Esophagus (tissue), 2 donors: ENCODE results near the gene SYT13. TPM values are rescaled to one million over a fixed set of nuclear protein-coding genes. Genes with fewer than 3 reads are reported as not detected.

Experiments used
- H3K27ac ChIP-seq, 2 donors: one replicate each; pipeline ENCODE4 v1.5.1; 2013; ENCODE audit warnings: low read depth in 2 of 2, mild to moderate bottlenecking in 2 of 2, inconsistent platforms in 1 of 2, low read length in 1 of 2, moderate library complexity in 1 of 2
- H3K27me3 ChIP-seq, 2 donors: one replicate each; pipeline ENCODE4 v1.6.1; 2013; ENCODE audit warnings: low read length in 2 of 2, control low read depth in 1 of 2, mild to moderate bottlenecking in 1 of 2; ENCODE audit not compliant: insufficient read depth in 2 of 2, control insufficient read depth in 1 of 2
- H3K36me3 ChIP-seq, 2 donors: one replicate each; pipeline ENCODE4 v1.6.1; 2013; ENCODE audit warnings: low read length in 1 of 2; ENCODE audit not compliant: control insufficient read depth in 2 of 2, insufficient read depth in 2 of 2
- H3K4me1 ChIP-seq, 2 donors: one replicate each; pipeline ENCODE4 v1.6.1; 2013; ENCODE audit warnings: low read length in 1 of 2; ENCODE audit not compliant: control insufficient read depth in 2 of 2, insufficient read depth in 2 of 2
- H3K4me3 ChIP-seq, 2 donors: one replicate each; pipeline ENCODE4 v1.5.1; 2013; ENCODE audit warnings: low read length in 2 of 2, mild to moderate bottlenecking in 2 of 2, low read depth in 1 of 2, moderate library complexity in 1 of 2
- H3K9me3 ChIP-seq, 2 donors: one replicate each; pipeline ENCODE4 v1.6.1; 2013; ENCODE audit warnings: mild to moderate bottlenecking in 2 of 2, low read depth in 1 of 2, low read length in 1 of 2, moderate library complexity in 1 of 2; ENCODE audit not compliant: control insufficient read depth in 2 of 2, insufficient read depth in 1 of 2
- WGBS, 2 donors: extraction: QIAGEN DNeasy Blood & Tissue Kit; methylation state at CpG; one replicate each; pipeline ENCODE4 v1.1.7; 2013; 5-methylcytosine and 5-hydroxymethylcytosine counted together
- polyA plus RNA-seq, 2 donors: library from polyadenylated mRNA; stranded (reverse); fragments of 200-250 nt; gene quantifications; one replicate each; pipeline ENCODE4 v1.2.3, GENCODE V29; 2013
- donor health status: healthy with polysubstance abuse.
- donor health status: Bipolar disorder and iron deficiency.

The SYT13 gene
- polyA plus RNA-seq, 2 donors, result 0.02 TPM

DNA sequence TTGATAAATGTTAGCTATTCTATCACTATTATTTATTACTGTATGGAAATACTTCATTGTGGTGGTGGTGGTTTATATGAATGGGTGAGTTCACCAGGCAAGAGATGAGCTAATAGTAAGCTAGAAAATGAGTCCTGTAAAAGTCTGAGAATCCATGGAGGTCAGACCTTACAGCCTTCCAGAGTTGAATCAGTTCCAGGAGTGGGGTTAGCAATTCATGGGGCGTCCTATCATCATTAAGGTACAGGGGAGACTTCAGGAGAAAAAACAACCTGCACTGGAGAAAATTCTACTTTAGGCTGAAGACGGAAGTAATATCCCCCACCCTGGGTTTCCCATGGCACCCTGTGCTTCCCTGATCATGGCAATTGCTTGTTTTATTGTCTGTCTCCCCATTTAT, 6.5 kb downstream of the SYT13 start:
- no peaks in the 10 kb centered on the region for H3K36me3 ChIP-seq
- H3K4me3 ChIP-seq, result no peak overlapping the region
- WGBS, 2 donors, result 95 to 100% methylated on average over 2 of the region's 2 CpGs
- no peak overlapping the region for H3K27ac ChIP-seq
- H3K4me1 ChIP-seq, result no peaks in the 10 kb centered on the region
- H3K9me3 ChIP-seq, result no peaks in the 10 kb centered on the region
- H3K27me3 ChIP-seq, result no peaks in the 10 kb centered on the region

DNA sequence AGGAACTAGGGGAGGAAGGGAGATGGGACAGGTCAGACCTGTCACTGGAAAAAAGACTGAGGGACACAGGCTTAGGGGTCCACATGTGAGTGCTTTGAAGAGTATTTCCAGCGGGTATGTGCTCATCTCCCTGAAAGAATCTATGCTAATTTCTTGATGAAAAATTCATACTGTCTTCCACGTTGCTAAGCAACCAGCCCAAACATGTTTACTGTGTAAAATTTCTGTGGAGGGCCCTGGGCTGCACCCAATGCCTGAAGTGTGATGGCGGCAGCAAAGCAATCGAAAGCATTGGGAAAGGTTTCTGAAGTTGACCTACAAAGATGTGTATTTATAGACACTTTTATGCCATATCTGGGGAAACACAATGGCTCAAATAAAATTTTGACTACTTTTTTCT, 7.4 kb downstream of the SYT13 start:
- no peak overlapping the region for H3K27ac ChIP-seq
- WGBS, 2 donors, result 82 to 87% methylated on average over 4 of the region's 4 CpGs
- no peaks in the 10 kb centered on the region for H3K27me3 ChIP-seq

DNA sequence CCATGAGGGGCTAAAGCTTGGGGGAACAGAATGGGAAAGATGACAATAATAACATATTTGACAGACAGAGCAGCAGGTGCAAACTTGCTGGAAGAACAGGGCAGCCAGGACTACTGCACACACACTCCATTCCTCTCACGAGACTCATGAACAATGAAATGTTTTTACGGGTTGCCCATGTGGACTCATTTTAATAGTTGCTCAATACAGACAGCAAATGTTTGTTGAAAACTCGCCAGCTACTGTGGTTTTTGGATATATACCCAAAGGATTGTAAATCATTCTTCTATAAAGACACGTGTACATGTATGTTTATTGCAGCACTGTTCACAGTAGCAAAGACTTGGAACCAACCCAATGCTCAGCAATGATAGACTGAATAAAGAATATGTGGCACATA, 10.3 kb downstream of the SYT13 start:
- no peaks in the 10 kb centered on the region for H3K36me3 ChIP-seq
- no peak overlapping the region for H3K27ac ChIP-seq
- H3K4me1 ChIP-seq, result no peaks in the 10 kb centered on the region
- no peaks in the 10 kb centered on the region for H3K27me3 ChIP-seq
- 38 to 47% methylated on average over 4 of the region's 4 CpGs for WGBS, 2 donors
- no peak overlapping the region for H3K4me3 ChIP-seq
- H3K9me3 ChIP-seq, result no peaks in the 10 kb centered on the region

More for the DNA sequence above, 7.4 kb downstream of the SYT13 start:
- Histone ChIP-seq H3K4me3 (no peak overlapping the region), H3K36me3 (no peaks in the 10 kb centered on the region), H3K9me3 (no peaks in the 10 kb centered on the region), H3K4me1 (no peaks in the 10 kb centered on the region)

DNA sequence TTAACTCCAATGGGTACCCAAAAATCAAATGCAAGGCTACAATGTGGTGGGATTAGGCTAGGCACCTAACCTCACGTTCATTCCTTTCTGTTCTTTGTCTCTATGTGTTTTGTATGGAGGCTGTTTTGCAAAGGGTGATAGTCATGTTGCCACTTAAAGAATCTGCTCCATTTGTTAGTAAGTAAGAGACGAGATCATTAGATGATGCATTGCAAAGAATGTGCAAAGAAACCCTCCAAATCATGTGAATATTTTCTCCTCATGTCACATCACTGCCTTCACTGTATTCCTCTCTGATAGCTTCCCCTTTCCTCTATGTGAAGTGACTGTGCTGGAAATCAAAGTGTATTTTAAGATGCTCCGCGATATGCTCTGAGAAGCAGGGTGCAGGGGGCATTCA, 11.9 kb downstream of the SYT13 start:
- no peaks in the 10 kb centered on the region for H3K4me1 ChIP-seq
- no peak overlapping the region for H3K4me3 ChIP-seq
- H3K27ac ChIP-seq, result no peak overlapping the region
- no peaks in the 10 kb centered on the region for H3K36me3 ChIP-seq
- WGBS, 2 donors, result 82 to 85% methylated on average over 4 of the region's 4 CpGs
- no peaks in the 10 kb centered on the region for H3K9me3 ChIP-seq
- no peaks in the 10 kb centered on the region for H3K27me3 ChIP-seq

DNA sequence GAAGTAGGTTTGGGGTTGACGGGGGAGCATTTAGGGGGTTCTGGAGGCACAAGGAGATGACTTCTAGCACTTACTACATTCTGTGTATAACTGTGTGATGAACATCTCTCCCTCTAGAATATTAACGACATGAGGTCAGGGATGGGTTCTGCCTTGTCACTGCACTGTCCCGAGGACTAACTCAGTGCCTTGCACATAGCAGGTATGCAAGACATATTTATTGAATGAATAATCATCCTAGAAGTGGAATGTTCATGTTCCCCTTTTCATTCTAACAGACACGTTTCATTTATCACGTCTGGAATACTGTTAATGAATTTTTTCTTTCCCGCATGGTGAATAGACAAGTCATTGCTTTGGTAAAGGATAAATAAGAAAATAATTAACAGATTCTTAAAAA, 12.6 kb downstream of the SYT13 start:
- Histone ChIP-seq H3K27me3 (no peaks in the 10 kb centered on the region), H3K27ac (no peak overlapping the region), H3K4me1 (no peaks in the 10 kb centered on the region), H3K4me3 (no peak overlapping the region), H3K9me3 (no peaks in the 10 kb centered on the region), H3K36me3 (no peaks in the 10 kb centered on the region)
- WGBS, 2 donors, result 77 to 80% methylated on average over 6 of the region's 6 CpGs

DNA sequence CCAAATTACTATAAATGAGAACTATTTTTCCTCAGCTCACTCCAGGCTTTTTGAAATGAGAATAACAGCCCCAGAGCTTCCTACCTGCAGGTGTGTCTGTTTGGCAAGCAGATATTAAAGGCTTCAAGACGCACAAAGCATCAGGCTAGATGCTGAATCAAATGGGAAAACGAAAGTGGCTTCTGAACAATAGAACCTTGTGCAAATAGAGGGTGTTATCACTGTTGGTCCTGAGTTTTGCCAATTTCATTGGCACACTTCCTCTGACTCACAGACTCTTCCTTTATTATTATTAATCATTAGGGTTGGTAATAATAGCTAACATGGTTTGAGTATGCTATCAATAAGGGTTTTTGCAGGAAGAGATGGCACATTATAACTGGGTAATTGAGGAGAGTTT, 13.4 kb downstream of the SYT13 start:
- Histone ChIP-seq H3K27ac (no peak overlapping the region), H3K4me3 (no peak overlapping the region), H3K36me3 (no peaks in the 10 kb centered on the region), H3K9me3 (no peaks in the 10 kb centered on the region), H3K4me1 (no peaks in the 10 kb centered on the region), H3K27me3 (no peaks in the 10 kb centered on the region)
- 28 to 30% methylated on average over 2 of the region's 2 CpGs for WGBS, 2 donors

DNA sequence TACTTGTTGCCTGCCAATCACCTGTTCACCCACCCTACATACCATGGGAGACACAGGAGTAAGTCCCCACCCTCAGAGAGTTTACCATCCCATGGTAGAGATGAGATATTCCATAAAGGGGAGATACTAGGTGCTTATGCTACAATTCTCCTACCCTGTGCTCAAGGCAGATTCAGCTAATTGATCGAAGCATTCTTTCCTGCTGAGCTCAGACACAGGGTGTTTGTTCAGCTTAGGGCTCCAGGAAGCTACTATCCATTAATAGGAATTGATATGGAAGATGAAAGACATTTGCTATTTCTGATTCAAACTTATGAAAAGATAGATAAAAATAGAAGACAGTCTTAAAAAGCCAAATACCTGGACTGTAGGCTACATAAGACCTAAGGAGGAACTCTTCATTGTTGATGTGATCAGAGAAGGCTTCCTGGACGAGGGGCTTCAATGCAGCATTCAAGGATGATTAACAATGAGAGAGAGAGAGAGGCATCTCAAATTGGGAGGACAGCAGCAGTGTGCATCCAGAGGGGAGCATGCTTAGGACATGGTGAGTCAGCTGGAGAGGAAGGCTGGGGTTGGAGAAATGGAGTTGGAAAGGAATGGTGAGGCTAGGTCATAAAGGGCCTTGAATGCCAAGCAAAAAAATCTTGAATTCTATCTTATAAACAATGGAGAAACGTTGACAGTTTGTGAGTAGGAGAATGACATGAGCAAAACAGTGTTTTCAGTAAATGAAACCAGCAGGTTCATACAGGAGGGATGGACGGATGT, 15.0 kb downstream of the SYT13 start:
- no peaks in the 10 kb centered on the region for H3K9me3 ChIP-seq
- H3K36me3 ChIP-seq, result no peaks in the 10 kb centered on the region
- no peak overlapping the region for H3K4me3 ChIP-seq
- H3K4me1 ChIP-seq, result no peaks in the 10 kb centered on the region
- no peaks in the 10 kb centered on the region for H3K27me3 ChIP-seq
- no peak overlapping the region for H3K27ac ChIP-seq
- 67 to 74% methylated on average over 4 of the region's 4 CpGs for WGBS, 2 donors

DNA sequence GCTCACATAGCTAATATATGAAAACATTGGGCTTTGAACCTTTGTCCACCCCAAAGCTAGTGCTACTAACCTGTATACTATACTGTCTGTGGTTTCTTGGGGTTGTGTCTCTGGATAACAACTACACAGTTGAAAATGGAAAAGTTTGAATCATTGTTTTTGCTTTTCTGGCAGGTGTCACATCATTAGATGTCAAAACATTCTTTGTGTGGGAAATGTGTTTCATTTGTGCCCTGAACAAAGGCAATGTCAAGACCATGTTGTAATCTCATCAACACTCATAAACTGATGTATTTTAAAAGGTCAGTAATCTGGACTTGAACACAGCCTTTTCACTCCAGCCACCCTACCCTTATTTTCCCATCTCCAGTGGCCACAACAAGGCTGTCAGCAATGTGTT, 16.5 kb downstream of the SYT13 start:
- Histone ChIP-seq H3K4me3 (no peak overlapping the region), H3K4me1 (peaks cover 0 to 3% of the 10 kb centered on the region in 2 donors), H3K27me3 (no peaks in the 10 kb centered on the region), H3K9me3 (no peaks in the 10 kb centered on the region), H3K27ac (no peak overlapping the region), H3K36me3 (no peaks in the 10 kb centered on the region)

DNA sequence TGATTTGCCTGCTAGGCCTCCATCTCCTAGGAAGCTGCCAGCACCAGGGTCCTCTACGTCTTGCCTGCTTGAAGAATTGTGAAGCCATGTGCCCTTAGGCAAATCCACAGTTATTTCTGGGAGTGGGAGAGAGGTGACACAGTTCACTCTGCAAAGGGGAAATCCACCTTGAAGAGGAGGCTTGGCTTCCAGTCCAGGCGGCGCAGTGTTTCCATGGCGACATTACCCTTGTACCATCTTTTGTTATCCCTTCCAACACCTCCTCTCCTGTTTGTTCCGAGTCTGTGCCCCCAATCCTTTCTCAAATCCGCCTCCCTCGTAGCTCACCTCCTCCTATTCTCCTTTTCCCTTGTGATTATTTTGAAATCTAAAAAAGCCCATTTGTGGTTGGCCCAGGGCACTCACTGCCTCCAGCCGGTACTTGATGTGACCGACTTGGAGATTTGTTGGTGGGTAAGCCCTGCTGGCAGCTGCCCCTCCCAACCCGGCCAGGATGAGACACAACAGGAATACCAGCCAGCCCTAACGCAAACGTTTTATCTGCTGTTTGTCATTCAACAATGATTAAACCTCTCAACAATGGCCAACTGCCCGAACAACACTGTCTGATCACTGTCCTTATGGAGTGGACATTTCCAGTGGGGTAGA, 18.4 kb downstream of the SYT13 start:
- Histone ChIP-seq H3K27me3 (no peaks in the 10 kb centered on the region), H3K4me3 (no peak overlapping the region), H3K4me1 (peaks cover 0 to 3% of the 10 kb centered on the region in 2 donors), H3K9me3 (no peaks in the 10 kb centered on the region), H3K27ac (no peak overlapping the region), H3K36me3 (no peaks in the 10 kb centered on the region)
- 66 to 73% methylated on average over 13 of the region's 13 CpGs for WGBS, 2 donors

DNA sequence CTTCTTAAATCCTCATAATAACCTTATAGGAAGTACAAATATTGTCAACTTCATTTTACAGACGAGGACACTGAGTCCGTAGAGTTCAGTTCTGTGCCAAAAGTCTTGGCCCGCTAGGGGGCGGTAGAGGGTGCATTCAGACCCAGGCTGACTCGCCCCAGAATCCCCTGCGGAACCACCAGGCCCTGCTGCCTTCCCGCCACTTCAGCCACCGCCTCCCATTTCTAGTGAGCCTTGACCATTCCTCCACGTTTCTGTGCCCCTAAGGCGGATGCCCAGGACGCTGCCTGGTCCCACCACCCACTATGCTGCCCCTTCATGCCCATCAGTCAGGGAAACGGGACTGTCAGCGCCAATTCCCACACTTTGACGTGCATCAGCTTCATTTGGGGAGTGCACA, 19.1 kb downstream of the SYT13 start:
- H3K4me1 ChIP-seq, result peaks cover 0 to 3% of the 10 kb centered on the region in 2 donors
- no peaks in the 10 kb centered on the region for H3K36me3 ChIP-seq
- no peak overlapping the region for H3K27ac ChIP-seq
- 65 to 67% methylated on average over 14 of the region's 14 CpGs for WGBS, 2 donors
- no peaks in the 10 kb centered on the region for H3K9me3 ChIP-seq
- no peaks in the 10 kb centered on the region for H3K27me3 ChIP-seq
- no peak overlapping the region for H3K4me3 ChIP-seq
